Measurements from ENCODE around the gene MRTFB.

MRTFB gene

DNA sequence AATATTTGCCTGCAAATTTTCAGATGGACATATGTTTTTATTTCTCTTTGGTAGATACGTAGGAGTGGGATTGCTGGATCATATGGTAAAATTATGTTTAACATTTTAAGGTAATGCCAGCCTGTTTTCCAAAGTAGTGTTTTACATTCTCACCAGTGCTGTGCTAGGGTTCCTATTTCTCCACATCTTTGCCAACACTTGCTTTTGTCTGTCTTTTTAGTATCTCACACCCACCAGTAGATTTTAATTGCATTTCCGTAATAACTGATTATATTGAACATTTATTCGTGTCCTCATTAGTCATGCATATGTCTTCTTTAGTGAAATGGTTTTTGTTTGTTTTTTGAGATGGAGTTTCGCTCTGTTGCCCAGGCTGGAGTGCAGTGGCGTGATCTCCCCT, 58.4 kb downstream of the MRTFB start (continued):
- TF ChIP-seq BACH2 (CRISPR knock-in tag; IDR thresholded peaks at IDR 0.05; ENCODE audit: borderline replicate concordance) (no peak), ZNF565 (CRISPR knock-in tag; conservative IDR thresholded peaks at IDR 0.05; ENCODE audit: low read depth) (no peak), TCF4 (CRISPR knock-in tag; IDR thresholded peaks at IDR 0.05; ENCODE audit: borderline replicate concordance) (no peak), ZFP30 (CRISPR knock-in tag; IDR thresholded peaks at IDR 0.05) (no peak), TOX (CRISPR knock-in tag; IDR thresholded peaks at IDR 0.05; ENCODE audit: borderline replicate concordance) (no peak), GLIS3 (CRISPR knock-in tag; IDR thresholded peaks at IDR 0.05) (no peak)
- TF ChIP-seq, protein P1, sequence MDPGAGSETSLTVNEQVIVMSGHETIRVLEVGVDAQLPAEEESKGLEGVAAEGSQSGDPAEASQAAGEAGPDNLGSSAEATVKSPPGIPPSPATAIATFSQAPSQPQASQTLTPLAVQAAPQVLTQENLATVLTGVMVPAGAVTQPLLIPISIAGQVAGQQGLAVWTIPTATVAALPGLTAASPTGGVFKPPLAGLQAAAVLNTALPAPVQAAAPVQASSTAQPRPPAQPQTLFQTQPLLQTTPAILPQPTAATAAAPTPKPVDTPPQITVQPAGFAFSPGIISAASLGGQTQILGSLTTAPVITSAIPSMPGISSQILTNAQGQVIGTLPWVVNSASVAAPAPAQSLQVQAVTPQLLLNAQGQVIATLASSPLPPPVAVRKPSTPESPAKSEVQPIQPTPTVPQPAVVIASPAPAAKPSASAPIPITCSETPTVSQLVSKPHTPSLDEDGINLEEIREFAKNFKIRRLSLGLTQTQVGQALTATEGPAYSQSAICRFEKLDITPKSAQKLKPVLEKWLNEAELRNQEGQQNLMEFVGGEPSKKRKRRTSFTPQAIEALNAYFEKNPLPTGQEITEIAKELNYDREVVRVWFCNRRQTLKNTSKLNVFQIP (CRISPR knock-in tag; IDR thresholded peaks at IDR 0.05; ENCODE audit: borderline replicate concordance, low read depth), result no peak

DNA sequence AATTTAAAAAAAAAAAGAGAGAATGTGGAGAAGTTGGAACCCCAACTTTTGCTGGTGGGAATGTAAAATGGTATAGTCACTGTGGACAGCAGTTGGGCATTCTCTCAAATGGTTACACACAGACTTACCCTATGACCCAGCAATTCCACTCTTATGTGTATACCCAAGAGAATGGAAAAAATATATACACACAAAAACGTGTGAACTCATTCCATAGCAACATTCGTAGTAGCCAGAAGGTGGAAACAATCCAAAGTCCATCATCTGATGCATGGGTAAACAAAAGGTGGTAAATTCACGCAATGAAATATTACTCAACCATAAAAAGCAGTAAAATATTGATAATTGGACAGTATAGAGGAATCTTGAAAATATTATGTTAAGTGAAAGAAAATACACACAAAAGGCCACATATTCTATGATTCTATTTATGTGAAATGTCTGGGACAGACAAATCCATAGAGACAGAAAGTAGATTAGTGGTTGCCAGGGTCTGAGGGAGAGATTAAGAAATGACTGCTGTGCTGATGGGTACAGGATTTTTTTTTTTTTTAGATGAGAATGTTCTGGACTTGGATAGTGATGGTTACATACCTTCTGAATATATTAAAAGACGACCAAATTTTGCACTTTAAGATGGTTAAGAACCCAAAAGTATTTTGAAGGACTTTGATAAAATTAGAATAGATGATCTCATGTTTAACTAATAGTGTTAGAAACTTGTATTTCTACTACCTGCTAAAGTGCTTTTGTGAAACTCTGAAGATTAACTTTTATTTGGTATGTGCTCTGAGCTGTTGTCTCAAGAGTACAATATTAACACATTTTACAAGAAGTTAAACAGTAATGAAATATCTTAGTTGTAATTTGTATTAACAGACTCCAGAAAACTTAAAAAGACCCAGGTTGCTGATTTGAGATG, 60.9 kb downstream of the MRTFB start:
- no peak for ATAC-seq
- TF ChIP-seq ESRRG (CRISPR knock-in tag; IDR thresholded peaks at IDR 0.05) (no peak), PPARA (CRISPR knock-in tag; IDR thresholded peaks at IDR 0.05; ENCODE audit: borderline replicate concordance) (no peak), ZFP3 (CRISPR knock-in tag; IDR thresholded peaks at IDR 0.05) (no peak), ISL1 (CRISPR knock-in tag; IDR thresholded peaks at IDR 0.05) (no peak), ZFP30 (CRISPR knock-in tag; IDR thresholded peaks at IDR 0.05) (no peak), GLIS3 (CRISPR knock-in tag; IDR thresholded peaks at IDR 0.05) (no peak)
- TF ChIP-seq, protein P2, sequence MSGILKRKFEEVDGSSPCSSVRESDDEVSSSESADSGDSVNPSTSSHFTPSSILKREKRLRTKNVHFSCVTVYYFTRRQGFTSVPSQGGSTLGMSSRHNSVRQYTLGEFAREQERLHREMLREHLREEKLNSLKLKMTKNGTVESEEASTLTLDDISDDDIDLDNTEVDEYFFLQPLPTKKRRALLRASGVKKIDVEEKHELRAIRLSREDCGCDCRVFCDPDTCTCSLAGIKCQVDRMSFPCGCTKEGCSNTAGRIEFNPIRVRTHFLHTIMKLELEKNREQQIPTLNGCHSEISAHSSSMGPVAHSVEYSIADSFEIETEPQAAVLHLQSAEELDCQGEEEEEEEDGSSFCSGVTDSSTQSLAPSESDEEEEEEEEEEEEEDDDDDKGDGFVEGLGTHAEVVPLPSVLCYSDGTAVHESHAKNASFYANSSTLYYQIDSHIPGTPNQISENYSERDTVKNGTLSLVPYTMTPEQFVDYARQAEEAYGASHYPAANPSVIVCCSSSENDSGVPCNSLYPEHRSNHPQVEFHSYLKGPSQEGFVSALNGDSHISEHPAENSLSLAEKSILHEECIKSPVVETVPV (CRISPR knock-in tag; IDR thresholded peaks at IDR 0.05), result no peak
- TF ChIP-seq, protein P3, sequence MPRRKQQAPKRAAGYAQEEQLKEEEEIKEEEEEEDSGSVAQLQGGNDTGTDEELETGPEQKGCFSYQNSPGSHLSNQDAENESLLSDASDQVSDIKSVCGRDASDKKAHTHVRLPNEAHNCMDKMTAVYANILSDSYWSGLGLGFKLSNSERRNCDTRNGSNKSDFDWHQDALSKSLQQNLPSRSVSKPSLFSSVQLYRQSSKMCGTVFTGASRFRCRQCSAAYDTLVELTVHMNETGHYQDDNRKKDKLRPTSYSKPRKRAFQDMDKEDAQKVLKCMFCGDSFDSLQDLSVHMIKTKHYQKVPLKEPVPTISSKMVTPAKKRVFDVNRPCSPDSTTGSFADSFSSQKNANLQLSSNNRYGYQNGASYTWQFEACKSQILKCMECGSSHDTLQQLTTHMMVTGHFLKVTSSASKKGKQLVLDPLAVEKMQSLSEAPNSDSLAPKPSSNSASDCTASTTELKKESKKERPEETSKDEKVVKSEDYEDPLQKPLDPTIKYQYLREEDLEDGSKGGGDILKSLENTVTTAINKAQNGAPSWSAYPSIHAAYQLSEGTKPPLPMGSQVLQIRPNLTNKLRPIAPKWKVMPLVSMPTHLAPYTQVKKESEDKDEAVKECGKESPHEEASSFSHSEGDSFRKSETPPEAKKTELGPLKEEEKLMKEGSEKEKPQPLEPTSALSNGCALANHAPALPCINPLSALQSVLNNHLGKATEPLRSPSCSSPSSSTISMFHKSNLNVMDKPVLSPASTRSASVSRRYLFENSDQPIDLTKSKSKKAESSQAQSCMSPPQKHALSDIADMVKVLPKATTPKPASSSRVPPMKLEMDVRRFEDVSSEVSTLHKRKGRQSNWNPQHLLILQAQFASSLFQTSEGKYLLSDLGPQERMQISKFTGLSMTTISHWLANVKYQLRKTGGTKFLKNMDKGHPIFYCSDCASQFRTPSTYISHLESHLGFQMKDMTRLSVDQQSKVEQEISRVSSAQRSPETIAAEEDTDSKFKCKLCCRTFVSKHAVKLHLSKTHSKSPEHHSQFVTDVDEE (CRISPR knock-in tag; IDR thresholded peaks at IDR 0.05), result no peak

DNA sequence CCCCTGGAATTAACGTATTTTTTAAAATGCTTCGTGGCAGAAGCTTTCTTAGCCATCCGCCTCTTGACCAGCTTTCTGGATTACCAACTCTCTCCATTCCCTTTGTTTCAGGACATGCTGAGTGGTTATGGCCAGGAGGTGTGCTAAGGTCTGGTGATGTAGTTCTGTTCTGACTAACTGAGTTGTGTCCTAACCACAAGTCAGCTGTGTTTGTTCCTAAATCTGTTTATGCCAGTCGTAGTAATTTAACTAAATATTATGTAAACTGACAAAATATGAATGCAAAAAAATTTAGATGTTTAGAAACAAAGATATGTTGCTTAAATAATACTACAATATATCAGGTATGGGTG, 61.6 kb downstream of the MRTFB start:
- ATAC-seq, result no peak
- TF ChIP-seq ZNF565 (CRISPR knock-in tag; conservative IDR thresholded peaks at IDR 0.05; ENCODE audit: low read depth) (no peak), SNAI2 (CRISPR knock-in tag; IDR thresholded peaks at IDR 0.05) (no peak), ARNTL (CRISPR knock-in tag; IDR thresholded peaks at IDR 0.05; ENCODE audit: borderline replicate concordance, low read depth) (no peak), ZC3H10 (CRISPR knock-in tag; IDR thresholded peaks at IDR 0.05) (no peak), ZNF8 (CRISPR knock-in tag; IDR thresholded peaks at IDR 0.05) (no peak), BACH2 (CRISPR knock-in tag; IDR thresholded peaks at IDR 0.05; ENCODE audit: borderline replicate concordance) (no peak), TCF4 (CRISPR knock-in tag; IDR thresholded peaks at IDR 0.05; ENCODE audit: borderline replicate concordance) (no peak), CSDC2 (CRISPR knock-in tag; IDR thresholded peaks at IDR 0.05) (no peak), OSR1 (CRISPR knock-in tag; IDR thresholded peaks at IDR 0.05) (no peak), ZNF70 (CRISPR knock-in tag; IDR thresholded peaks at IDR 0.05) (no peak), ZFP30 (CRISPR knock-in tag; IDR thresholded peaks at IDR 0.05) (no peak), ISL1 (CRISPR knock-in tag; IDR thresholded peaks at IDR 0.05) (no peak)
- TF ChIP-seq, protein P2 (CRISPR knock-in tag; IDR thresholded peaks at IDR 0.05), result no peak
- TF ChIP-seq, protein P3 (CRISPR knock-in tag; IDR thresholded peaks at IDR 0.05), result no peak
- TF ChIP-seq, protein P1 (CRISPR knock-in tag; IDR thresholded peaks at IDR 0.05; ENCODE audit: borderline replicate concordance, low read depth), result no peak
- TF ChIP-seq, protein P4, sequence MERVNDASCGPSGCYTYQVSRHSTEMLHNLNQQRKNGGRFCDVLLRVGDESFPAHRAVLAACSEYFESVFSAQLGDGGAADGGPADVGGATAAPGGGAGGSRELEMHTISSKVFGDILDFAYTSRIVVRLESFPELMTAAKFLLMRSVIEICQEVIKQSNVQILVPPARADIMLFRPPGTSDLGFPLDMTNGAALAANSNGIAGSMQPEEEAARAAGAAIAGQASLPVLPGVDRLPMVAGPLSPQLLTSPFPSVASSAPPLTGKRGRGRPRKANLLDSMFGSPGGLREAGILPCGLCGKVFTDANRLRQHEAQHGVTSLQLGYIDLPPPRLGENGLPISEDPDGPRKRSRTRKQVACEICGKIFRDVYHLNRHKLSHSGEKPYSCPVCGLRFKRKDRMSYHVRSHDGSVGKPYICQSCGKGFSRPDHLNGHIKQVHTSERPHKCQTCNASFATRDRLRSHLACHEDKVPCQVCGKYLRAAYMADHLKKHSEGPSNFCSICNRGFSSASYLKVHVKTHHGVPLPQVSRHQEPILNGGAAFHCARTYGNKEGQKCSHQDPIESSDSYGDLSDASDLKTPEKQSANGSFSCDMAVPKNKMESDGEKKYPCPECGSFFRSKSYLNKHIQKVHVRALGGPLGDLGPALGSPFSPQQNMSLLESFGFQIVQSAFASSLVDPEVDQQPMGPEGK (CRISPR knock-in tag; IDR thresholded peaks at IDR 0.05; ENCODE audit: borderline replicate concordance), result no peak
